CD4-positive, alpha-beta T cell (primary cell): ENCODE measurements around the gene ATG9A. TPM values are rescaled to one million over a fixed set of nuclear protein-coding genes. Genes with fewer than 3 reads are reported as not detected.

ENCODE experiments used
- ATAC-seq: fragments of 200-7000 bp; cut with Tn5 transposase; one replicate; pipeline ENCODE4 v1.10.0; 2022; ENCODE audit warnings: mild to moderate bottlenecking; ENCODE audit not compliant: poor library complexity
- CTCF ChIA-PET: fragments of 350-600 bp; sonication (Branson Sonifier 250); formaldehyde crosslinking; loops from one replicate; lab custom pipeline; 2021; ENCODE audit warnings: antibody characterized with exemption, inconsistent platforms; lab: Charles Lee
- POLR2A ChIA-PET: fragments of 350-600 bp; sonication (Branson Sonifier 250); formaldehyde crosslinking; loops from one replicate; lab custom pipeline; 2021; ENCODE audit warnings: antibody characterized with exemption, inconsistent platforms; lab: Charles Lee
- DNase-seq, 14 experiments: peaks; one replicate each; pipeline ENCODE4 v3.0.0-alpha.2; 2013 to 2020; ENCODE audit warnings: mixed read lengths in 2 of 14
- H3K27ac ChIP-seq, 2 donors: one replicate each; pipeline versions ENCODE4 v1.5.1 to v1.7.0; 2013; ENCODE audit warnings: low read length in 2 of 2, low read depth in 1 of 2, mild to moderate bottlenecking in 1 of 2
- H3K27me3 ChIP-seq, 2 experiments: 1 replicate in 1 of 2; 2 replicates in 1 of 2; pipeline versions ENCODE4 v1.6.1 to v1.7.0; 2013; ENCODE audit warnings: low read length in 2 of 2, control low read depth in 1 of 2, mild to moderate bottlenecking in 1 of 2, moderate library complexity in 1 of 2; ENCODE audit not compliant: insufficient read depth in 2 of 2, control insufficient read depth in 1 of 2
- H3K36me3 ChIP-seq: one replicate; pipeline ENCODE4 v1.6.1; 2013; ENCODE audit warnings: low read length, control low read depth; ENCODE audit not compliant: insufficient read depth
- H3K4me1 ChIP-seq: one replicate; pipeline ENCODE4 v1.6.1; 2013; ENCODE audit warnings: low read length, control low read depth; ENCODE audit not compliant: insufficient read depth
- H3K4me3 ChIP-seq: one replicate; pipeline ENCODE4 v1.5.1; 2013; ENCODE audit warnings: mild to moderate bottlenecking, low read length, moderate library complexity
- H3K9me3 ChIP-seq, 2 experiments: 1 replicate in 1 of 2; 2 replicates in 1 of 2; pipeline versions ENCODE4 v1.6.1 to v1.7.0; 2013; ENCODE audit warnings: low read length in 2 of 2, mild to moderate bottlenecking in 2 of 2, control low read depth in 1 of 2, moderate library complexity in 1 of 2; ENCODE audit not compliant: control insufficient read depth in 1 of 2, insufficient read depth in 1 of 2
- H3K27ac Mint-ChIP-seq: one replicate; pipeline ENCODE4 v1.8.0; 2020; ENCODE audit warnings: mixed read lengths
- H3K27me3 Mint-ChIP-seq: one replicate; pipeline ENCODE4 v1.8.0; 2021; ENCODE audit warnings: mixed read lengths
- H3K36me3 Mint-ChIP-seq: one replicate; pipeline ENCODE4 v1.8.0; 2021; ENCODE audit warnings: low read depth, mixed read lengths
- H3K4me1 Mint-ChIP-seq: one replicate; pipeline ENCODE4 v1.8.0; 2021; ENCODE audit warnings: low read depth, mixed read lengths
- H3K4me3 Mint-ChIP-seq: one replicate; pipeline ENCODE4 v1.8.0; 2020; ENCODE audit warnings: mild to moderate bottlenecking, mixed read lengths
- H3K9me3 Mint-ChIP-seq: one replicate; pipeline ENCODE4 v1.8.0; 2020; ENCODE audit warnings: mixed read lengths
- intact Hi-C, 2 experiments: fragments of 100-400 bp; cut with DNase I in 1 of 2; cut with micrococcal nuclease in 1 of 2; formaldehyde crosslinking; loops; one replicate each; pipeline versions ENCODE4 v1.15.1 to v1.9.0; 2023 to 2025; cut with DNase I, micrococcal nuclease
- total RNA-seq, 174 experiments: library from RNA in 2 of 174; stranded (reverse) in 2 of 174; gene quantifications; one replicate each; pipeline ENCODE4 v1.2.3 and lab custom pipeline; 2021 to 2026
- TF ChIP-seq, protein P1 (sequence below): fragments of 200-600 bp; IDR thresholded peaks from one replicate; pipeline ENCODE4 v1.8.0; 2022; ENCODE audit warnings: antibody characterized with exemption, mild to moderate bottlenecking

The ATG9A gene
- total RNA-seq, 2 experiments from 2014 or later = 105 to 106 TPM

DNA sequence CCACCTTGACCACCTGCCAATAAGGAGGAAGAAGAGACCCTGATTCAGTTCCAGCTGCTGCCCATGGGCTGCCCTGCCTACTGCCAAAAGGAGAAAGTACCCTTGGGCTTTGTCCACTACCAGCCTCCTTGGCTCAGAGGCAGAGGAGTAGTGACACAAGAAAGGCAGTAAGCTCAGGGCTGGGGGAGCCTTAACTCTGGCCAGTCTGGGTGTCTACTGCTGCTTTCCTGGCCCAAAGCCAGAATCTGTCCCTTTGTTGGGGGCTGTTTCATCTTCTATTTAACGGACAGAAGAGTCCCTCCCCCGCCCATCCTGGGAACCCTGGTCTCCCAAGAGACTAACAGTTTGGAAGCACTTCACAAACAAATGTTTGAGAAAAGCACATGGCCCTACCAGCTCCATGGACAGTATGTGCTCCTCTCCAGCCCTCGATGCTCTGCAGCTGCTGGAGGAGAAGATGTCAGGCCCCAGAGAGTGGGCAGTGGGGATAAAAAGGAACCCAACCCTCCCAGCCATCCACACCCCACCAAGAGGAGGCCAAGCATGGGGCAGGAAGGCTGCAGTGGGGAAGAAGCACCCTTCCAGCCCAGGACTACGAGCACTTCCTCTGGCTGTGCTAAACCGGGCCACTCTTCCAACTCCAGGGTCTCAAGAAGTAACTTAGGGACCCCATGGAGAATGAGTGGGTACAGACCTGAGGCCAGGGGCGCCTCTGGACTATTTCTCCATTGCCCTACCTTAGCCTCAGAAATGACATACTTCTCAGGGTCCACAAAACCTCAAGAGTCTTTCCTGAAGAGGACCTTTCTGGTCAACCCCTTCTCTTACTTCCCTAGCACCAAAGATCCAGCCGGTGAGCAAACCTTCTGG, 1.2 kb downstream of the ATG9A start:
- H3K27ac Mint-ChIP-seq = peak overlapping the region; percentile 67
- Histone ChIP-seq H3K27ac (peak overlapping the region; percentile 46 to 91), H3K4me1 (peaks cover 49% of the 10 kb centered on the region), H3K27me3 (no peaks in the 10 kb centered on the region), H3K4me3 (peak overlapping the region; percentile 76), H3K36me3 (peaks cover 51% of the 10 kb centered on the region), H3K9me3 (no peaks in the 10 kb centered on the region)
- no peaks in the 10 kb centered on the region for H3K27me3 Mint-ChIP-seq
- intact Hi-C loops = loop anchor here in 1 of 2 experiments (1.0 to 5.0 kb wide), 3 partner anchors 9 to 64 kb away; no protein-coding TSS in a partner anchor
- H3K36me3 Mint-ChIP-seq = peaks cover 71% of the 10 kb centered on the region
- CTCF ChIA-PET = interaction anchor here (1.4 to 5.1 kb wide), 3 partner anchors 49 to 67 kb away, joined by 4 to 42 read pairs (median 11); partner anchors contain the start of gene DNAJB2
- DNase-seq (no peak), ATAC-seq (no peak)
- H3K4me3 Mint-ChIP-seq = peak overlapping the region; percentile 83
- no peaks in the 10 kb centered on the region for H3K9me3 Mint-ChIP-seq
- POLR2A ChIA-PET = interaction anchor here (1.0 to 5.3 kb wide), 13 partner anchors 9 to 1012 kb away, joined by 3 to 181 read pairs (median 19); partner anchors contain the start of genes ABCB6, ARPC2, CNPPD1 and DNAJB2
- peaks cover 64% of the 10 kb centered on the region for H3K4me1 Mint-ChIP-seq
- TF ChIP-seq, protein P1, sequence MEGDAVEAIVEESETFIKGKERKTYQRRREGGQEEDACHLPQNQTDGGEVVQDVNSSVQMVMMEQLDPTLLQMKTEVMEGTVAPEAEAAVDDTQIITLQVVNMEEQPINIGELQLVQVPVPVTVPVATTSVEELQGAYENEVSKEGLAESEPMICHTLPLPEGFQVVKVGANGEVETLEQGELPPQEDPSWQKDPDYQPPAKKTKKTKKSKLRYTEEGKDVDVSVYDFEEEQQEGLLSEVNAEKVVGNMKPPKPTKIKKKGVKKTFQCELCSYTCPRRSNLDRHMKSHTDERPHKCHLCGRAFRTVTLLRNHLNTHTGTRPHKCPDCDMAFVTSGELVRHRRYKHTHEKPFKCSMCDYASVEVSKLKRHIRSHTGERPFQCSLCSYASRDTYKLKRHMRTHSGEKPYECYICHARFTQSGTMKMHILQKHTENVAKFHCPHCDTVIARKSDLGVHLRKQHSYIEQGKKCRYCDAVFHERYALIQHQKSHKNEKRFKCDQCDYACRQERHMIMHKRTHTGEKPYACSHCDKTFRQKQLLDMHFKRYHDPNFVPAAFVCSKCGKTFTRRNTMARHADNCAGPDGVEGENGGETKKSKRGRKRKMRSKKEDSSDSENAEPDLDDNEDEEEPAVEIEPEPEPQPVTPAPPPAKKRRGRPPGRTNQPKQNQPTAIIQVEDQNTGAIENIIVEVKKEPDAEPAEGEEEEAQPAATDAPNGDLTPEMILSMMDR = no peak

GRCh38 chr2:219225350-219225749, 4.1 kb downstream of the ATG9A start:
- Mint-ChIP-seq H3K9me3 (no peaks in the 10 kb centered on the region), H3K27ac (no peak overlapping the region), H3K4me3 (no peak overlapping the region), H3K4me1 (peaks cover 47% of the 10 kb centered on the region), H3K27me3 (no peaks in the 10 kb centered on the region), H3K36me3 (peaks cover 80% of the 10 kb centered on the region)
- no peak for ATAC-seq
- CTCF ChIA-PET = no interaction called here
- TF ChIP-seq, protein P1 = no peak
- Histone ChIP-seq H3K4me1 (peaks cover 23% of the 10 kb centered on the region), H3K36me3 (peaks cover 61% of the 10 kb centered on the region), H3K27me3 (no peaks in the 10 kb centered on the region), H3K9me3 (no peaks in the 10 kb centered on the region), H3K27ac (no peak overlapping the region), H3K4me3 (no peak overlapping the region)
- no peak for DNase-seq
- intact Hi-C loops = loop anchor here in 1 of 2 experiments (5.0 kb wide), 1 partner anchor 67 kb away; no protein-coding TSS in a partner anchor
- POLR2A ChIA-PET = no interaction called here

DNA sequence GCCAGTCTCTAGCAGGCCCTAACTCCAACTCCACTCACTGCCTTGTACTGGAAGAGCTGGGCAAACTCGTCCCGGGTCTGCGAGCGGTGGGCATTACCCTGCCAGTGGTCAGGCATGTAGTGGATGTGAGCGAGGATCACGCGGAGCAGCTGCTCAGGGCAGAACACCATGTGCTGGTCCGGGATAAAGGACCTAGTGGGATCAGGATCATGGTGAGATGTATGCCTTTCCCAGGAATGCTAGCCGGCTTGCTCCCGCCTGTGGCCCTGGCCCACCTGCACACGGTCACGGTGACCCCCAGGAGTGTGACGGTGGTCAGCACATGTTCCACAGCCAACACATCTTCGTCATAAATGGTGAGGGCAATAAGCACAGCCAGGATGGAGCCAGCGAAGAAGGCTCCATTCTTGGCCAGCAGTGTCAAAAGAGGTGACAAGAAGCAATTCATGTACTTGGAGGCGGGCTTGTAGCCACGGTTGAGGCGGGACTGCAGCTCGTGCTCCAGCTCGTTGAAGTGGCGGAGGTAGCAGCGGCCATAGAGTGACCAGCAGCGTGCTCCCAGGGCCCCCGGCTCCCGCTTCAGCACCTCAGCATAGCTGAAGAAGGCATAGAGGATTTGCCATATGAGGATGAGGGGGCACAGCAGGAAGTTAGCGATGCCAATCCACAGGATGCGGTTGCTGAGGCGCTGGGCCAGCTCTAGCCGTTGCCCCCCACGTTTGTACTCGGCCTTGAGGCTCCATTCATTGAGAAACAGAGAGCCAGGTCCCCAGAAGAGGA, 5.4 kb downstream of the ATG9A start:
- TF ChIP-seq, protein P1 = no peak

More for the DNA sequence above, 5.4 kb downstream of the ATG9A start:
- Histone ChIP-seq H3K4me1 (peaks cover 28% of the 10 kb centered on the region), H3K27ac (no peak overlapping the region), H3K4me3 (no peak overlapping the region), H3K27me3 (no peaks in the 10 kb centered on the region), H3K9me3 (no peaks in the 10 kb centered on the region), H3K36me3 (peaks cover 68% of the 10 kb centered on the region)
- H3K9me3 Mint-ChIP-seq = no peaks in the 10 kb centered on the region
- H3K36me3 Mint-ChIP-seq = peaks cover 80% of the 10 kb centered on the region
- ATAC-seq (no peak), DNase-seq (no peak)
- H3K4me1 Mint-ChIP-seq = peaks cover 42% of the 10 kb centered on the region
- ChIA-PET POLR2A (interaction anchor here (0.8 kb wide), 1 partner anchor 25 kb away, joined by 3 read pairs; no protein-coding TSS in a partner anchor), CTCF (interaction anchor here (1.1 kb wide), 1 partner anchor 71 kb away, joined by 4 read pairs; no protein-coding TSS in a partner anchor)
- H3K4me3 Mint-ChIP-seq = peak overlapping the region; percentile 56
- no peaks in the 10 kb centered on the region for H3K27me3 Mint-ChIP-seq
- intact Hi-C loops = no loop called here
- H3K27ac Mint-ChIP-seq = peak overlapping the region; percentile 9
